ENCODE results near the gene PJA2.

Gene PJA2

GRCh38 chr5:109374625-109375024 is 35.1 kb downstream of the PJA2 start:
- Histone ChIP-seq H3K9me3 (ENCODE audit: control insufficient read depth, insufficient read depth, low read depth, low read length) (no peaks in the 10 kb centered on the region), H3K27me3 (ENCODE audit: control insufficient read depth, insufficient read depth, low read length) (no peaks in the 10 kb centered on the region), H3K36me3 (ENCODE audit: control insufficient read depth, insufficient read depth, low read length) (peaks cover 22% of the 10 kb centered on the region), H3K9ac (ENCODE audit: low read length) (no peak overlapping the region), H3K4me1 (ENCODE audit: control insufficient read depth, insufficient read depth, low read length) (0 out of 2 replicates have a peak, but pooled peaks cover 2% of the 10 kb centered on the region), H3K4me3 (ENCODE audit: low read depth, low read length) (no peak overlapping the region), H3K27ac (ENCODE audit: low read depth, low read length) (no peak overlapping the region)

GRCh38 chr5:109373932-109374331 is 35.8 kb downstream of the PJA2 start:
- Histone ChIP-seq H3K36me3 (ENCODE audit: control insufficient read depth, insufficient read depth, low read length) (peaks cover 19% of the 10 kb centered on the region), H3K27me3 (ENCODE audit: control insufficient read depth, insufficient read depth, low read length) (no peaks in the 10 kb centered on the region), H3K27ac (ENCODE audit: low read depth, low read length) (no peak overlapping the region), H3K4me1 (ENCODE audit: control insufficient read depth, insufficient read depth, low read length) (0 out of 2 replicates have a peak, but pooled peaks cover 2% of the 10 kb centered on the region), H3K9ac (ENCODE audit: low read length) (no peak overlapping the region), H3K4me3 (ENCODE audit: low read depth, low read length) (no peak overlapping the region), H3K9me3 (ENCODE audit: control insufficient read depth, insufficient read depth, low read depth, low read length) (no peaks in the 10 kb centered on the region)

GRCh38 chr5:109370343-109370742 is 39.4 kb downstream of the PJA2 start:
- no peak overlapping the region for H3K4me3 ChIP-seq (ENCODE audit: low read depth, low read length)
- 0 out of 2 replicates have a peak, but pooled peaks cover 2% of the 10 kb centered on the region for H3K4me1 ChIP-seq (ENCODE audit: control insufficient read depth, insufficient read depth, low read length)
- H3K36me3 ChIP-seq (ENCODE audit: control insufficient read depth, insufficient read depth, low read length) = peaks cover 22% of the 10 kb centered on the region
- no peak overlapping the region for H3K27ac ChIP-seq (ENCODE audit: low read depth, low read length)
- no peak overlapping the region for H3K9ac ChIP-seq (ENCODE audit: low read length)
- no peaks in the 10 kb centered on the region for H3K27me3 ChIP-seq (ENCODE audit: control insufficient read depth, insufficient read depth, low read length)
- no peaks in the 10 kb centered on the region for H3K9me3 ChIP-seq (ENCODE audit: control insufficient read depth, insufficient read depth, low read depth, low read length)

GRCh38 chr5:109365653-109366052 is 44.1 kb downstream of the PJA2 start:
- Histone ChIP-seq H3K4me1 (ENCODE audit: control insufficient read depth, insufficient read depth, low read length) (no peaks in the 10 kb centered on the region), H3K36me3 (ENCODE audit: control insufficient read depth, insufficient read depth, low read length) (peaks cover 47% of the 10 kb centered on the region), H3K4me3 (ENCODE audit: low read depth, low read length) (no peak overlapping the region), H3K9ac (ENCODE audit: low read length) (no peak overlapping the region), H3K27ac (ENCODE audit: low read depth, low read length) (no peak overlapping the region), H3K9me3 (ENCODE audit: control insufficient read depth, insufficient read depth, low read depth, low read length) (no peaks in the 10 kb centered on the region), H3K27me3 (ENCODE audit: control insufficient read depth, insufficient read depth, low read length) (no peaks in the 10 kb centered on the region)

GRCh38 chr5:109364977-109365376 is 44.8 kb downstream of the PJA2 start:
- H3K36me3 ChIP-seq (ENCODE audit: control insufficient read depth, insufficient read depth, low read length) = peaks cover 52% of the 10 kb centered on the region
- H3K4me1 ChIP-seq (ENCODE audit: control insufficient read depth, insufficient read depth, low read length) = no peaks in the 10 kb centered on the region
- no peaks in the 10 kb centered on the region for H3K27me3 ChIP-seq (ENCODE audit: control insufficient read depth, insufficient read depth, low read length)
- no peak overlapping the region for H3K27ac ChIP-seq (ENCODE audit: low read depth, low read length)
- H3K9ac ChIP-seq (ENCODE audit: low read length) = no peak overlapping the region
- no peak overlapping the region for H3K4me3 ChIP-seq (ENCODE audit: low read depth, low read length)
- H3K9me3 ChIP-seq (ENCODE audit: control insufficient read depth, insufficient read depth, low read depth, low read length) = no peaks in the 10 kb centered on the region

GRCh38 chr5:109359642-109360041 is 50.1 kb downstream of the PJA2 start:
- Histone ChIP-seq H3K9ac (ENCODE audit: low read length) (no peak overlapping the region), H3K4me1 (ENCODE audit: control insufficient read depth, insufficient read depth, low read length) (no peaks in the 10 kb centered on the region), H3K9me3 (ENCODE audit: control insufficient read depth, insufficient read depth, low read depth, low read length) (0 out of 2 replicates have a peak, but pooled peaks cover 2% of the 10 kb centered on the region), H3K27me3 (ENCODE audit: control insufficient read depth, insufficient read depth, low read length) (no peaks in the 10 kb centered on the region), H3K4me3 (ENCODE audit: low read depth, low read length) (no peak overlapping the region), H3K27ac (ENCODE audit: low read depth, low read length) (no peak overlapping the region), H3K36me3 (ENCODE audit: control insufficient read depth, insufficient read depth, low read length) (peaks cover 50% of the 10 kb centered on the region)

- Histone ChIP-seq H3K4me1 (ENCODE audit: control insufficient read depth, insufficient read depth, low read length) (no peaks in the 10 kb centered on the region), H3K27me3 (ENCODE audit: control insufficient read depth, insufficient read depth, low read length) (no peaks in the 10 kb centered on the region), H3K4me3 (ENCODE audit: low read depth, low read length) (no peak overlapping the region), H3K36me3 (ENCODE audit: control insufficient read depth, insufficient read depth, low read length) (peaks cover 45% of the 10 kb centered on the region), H3K27ac (ENCODE audit: low read depth, low read length) (no peak overlapping the region), H3K9ac (ENCODE audit: low read length) (no peak overlapping the region), H3K9me3 (ENCODE audit: control insufficient read depth, insufficient read depth, low read depth, low read length) (0 out of 2 replicates have a peak, but pooled peaks cover 2% of the 10 kb centered on the region)
Measured at GRCh38 chr5:109357807-109358206, 52.0 kb downstream of the PJA2 start.

GRCh38 chr5:109354761-109355160 is 55.0 kb downstream of the PJA2 start:
- Histone ChIP-seq H3K36me3 (ENCODE audit: control insufficient read depth, insufficient read depth, low read length) (peaks cover 21% of the 10 kb centered on the region), H3K9ac (ENCODE audit: low read length) (no peak overlapping the region), H3K27me3 (ENCODE audit: control insufficient read depth, insufficient read depth, low read length) (no peaks in the 10 kb centered on the region)

GRCh38 chr5:109351988-109352864 is 57.5 kb downstream of the PJA2 start:
- Histone ChIP-seq H3K9ac (ENCODE audit: low read length) (no peak overlapping the region), H3K4me3 (ENCODE audit: low read depth, low read length) (no peak overlapping the region), H3K4me1 (ENCODE audit: control insufficient read depth, insufficient read depth, low read length) (no peaks in the 10 kb centered on the region), H3K27ac (ENCODE audit: low read depth, low read length) (no peak overlapping the region), H3K9me3 (ENCODE audit: control insufficient read depth, insufficient read depth, low read depth, low read length) (no peaks in the 10 kb centered on the region), H3K27me3 (ENCODE audit: control insufficient read depth, insufficient read depth, low read length) (no peaks in the 10 kb centered on the region), H3K36me3 (ENCODE audit: control insufficient read depth, insufficient read depth, low read length) (peaks cover 37% of the 10 kb centered on the region)

More at GRCh38 chr5:109354761-109355160, 55.0 kb downstream of the PJA2 start:
- Histone ChIP-seq H3K4me3 (ENCODE audit: low read depth, low read length) (no peak overlapping the region), H3K27ac (ENCODE audit: low read depth, low read length) (no peak overlapping the region), H3K4me1 (ENCODE audit: control insufficient read depth, insufficient read depth, low read length) (no peaks in the 10 kb centered on the region), H3K9me3 (ENCODE audit: control insufficient read depth, insufficient read depth, low read depth, low read length) (0 out of 2 replicates have a peak, but pooled peaks cover 2% of the 10 kb centered on the region)

GRCh38 chr5:109350537-109351270 is 59.1 kb downstream of the PJA2 start:
- Histone ChIP-seq H3K4me3 (ENCODE audit: low read depth, low read length) (no peak overlapping the region), H3K36me3 (ENCODE audit: control insufficient read depth, insufficient read depth, low read length) (peaks cover 39% of the 10 kb centered on the region), H3K9ac (ENCODE audit: low read length) (no peak overlapping the region), H3K27ac (ENCODE audit: low read depth, low read length) (no peak overlapping the region), H3K4me1 (ENCODE audit: control insufficient read depth, insufficient read depth, low read length) (no peaks in the 10 kb centered on the region), H3K27me3 (ENCODE audit: control insufficient read depth, insufficient read depth, low read length) (no peaks in the 10 kb centered on the region), H3K9me3 (ENCODE audit: control insufficient read depth, insufficient read depth, low read depth, low read length) (no peaks in the 10 kb centered on the region)

GRCh38 chr5:109349388-109349787 is 60.4 kb downstream of the PJA2 start:
- Histone ChIP-seq H3K27me3 (ENCODE audit: control insufficient read depth, insufficient read depth, low read length) (no peaks in the 10 kb centered on the region), H3K36me3 (ENCODE audit: control insufficient read depth, insufficient read depth, low read length) (peaks cover 38% of the 10 kb centered on the region), H3K27ac (ENCODE audit: low read depth, low read length) (no peak overlapping the region), H3K9me3 (ENCODE audit: control insufficient read depth, insufficient read depth, low read depth, low read length) (no peaks in the 10 kb centered on the region), H3K9ac (ENCODE audit: low read length) (no peak overlapping the region), H3K4me1 (ENCODE audit: control insufficient read depth, insufficient read depth, low read length) (no peaks in the 10 kb centered on the region), H3K4me3 (ENCODE audit: low read depth, low read length) (no peak overlapping the region)

Data from HUES6 (cell line).